ENCODE results near the gene ADPRM. TPM values are rescaled to one million over a fixed set of nuclear protein-coding genes. Genes with fewer than 3 reads are reported as not detected.

The ADPRM gene
- total RNA-seq, 1 experiment from 2014 or later: 7.9 TPM

- ChIA-PET CTCF (interaction anchor here (1.6 kb wide), 1 partner anchor 110 kb away, joined by 3 read pairs; no protein-coding TSS in a partner anchor), RAD21 (ENCODE audit: low non-redundant PET in 1 of 2, low total read pairs in 2 of 2, uncharacterized antibody in 2 of 2, unreplicated experiment in 2 of 2) (no interaction called here)
These were observed 37.9 kb downstream of the ADPRM start for GRCh38 chr17:10735251-10735650.

More at GRCh38 chr17:10735251-10735650, 37.9 kb downstream of the ADPRM start:
- no peak overlapping the region for H3K4me2 ChIP-seq (ENCODE audit: low read length)
- TF ChIP-seq TCF7L2 (IDR thresholded peaks at IDR 0.05; ENCODE audit: borderline replicate concordance, extremely low read depth, insufficient read depth, insufficient read length): no peak
- no peak for TF ChIP-seq CBX3 (IDR thresholded peaks at IDR 0.05; ENCODE audit: low read depth)
- TF ChIP-seq, protein P1, sequence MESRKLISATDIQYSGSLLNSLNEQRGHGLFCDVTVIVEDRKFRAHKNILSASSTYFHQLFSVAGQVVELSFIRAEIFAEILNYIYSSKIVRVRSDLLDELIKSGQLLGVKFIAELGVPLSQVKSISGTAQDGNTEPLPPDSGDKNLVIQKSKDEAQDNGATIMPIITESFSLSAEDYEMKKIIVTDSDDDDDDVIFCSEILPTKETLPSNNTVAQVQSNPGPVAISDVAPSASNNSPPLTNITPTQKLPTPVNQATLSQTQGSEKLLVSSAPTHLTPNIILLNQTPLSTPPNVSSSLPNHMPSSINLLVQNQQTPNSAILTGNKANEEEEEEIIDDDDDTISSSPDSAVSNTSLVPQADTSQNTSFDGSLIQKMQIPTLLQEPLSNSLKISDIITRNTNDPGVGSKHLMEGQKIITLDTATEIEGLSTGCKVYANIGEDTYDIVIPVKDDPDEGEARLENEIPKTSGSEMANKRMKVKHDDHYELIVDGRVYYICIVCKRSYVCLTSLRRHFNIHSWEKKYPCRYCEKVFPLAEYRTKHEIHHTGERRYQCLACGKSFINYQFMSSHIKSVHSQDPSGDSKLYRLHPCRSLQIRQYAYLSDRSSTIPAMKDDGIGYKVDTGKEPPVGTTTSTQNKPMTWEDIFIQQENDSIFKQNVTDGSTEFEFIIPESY (IDR thresholded peaks at IDR 0.05; ENCODE audit: extremely low read depth, insufficient replicate concordance, low read length): no peak
- TF ChIP-seq POLR2AphosphoS5 (IDR thresholded peaks at IDR 0.05; ENCODE audit: low read depth, low read length): no peak
- TF ChIP-seq YY1 (IDR thresholded peaks at IDR 0.05; ENCODE audit: extremely low read depth, insufficient replicate concordance, low read depth, low read length): no peak
- TF ChIP-seq FOSL1 (IDR thresholded peaks at IDR 0.05; ENCODE audit: low read depth): no peak
- no peak for TF ChIP-seq ELF1 (IDR thresholded peaks at IDR 0.05; ENCODE audit: borderline replicate concordance, low read depth)
- no peak for TF ChIP-seq SP1 (IDR thresholded peaks at IDR 0.05; ENCODE audit: low read depth)
- no peak for TF ChIP-seq SIN3A (IDR thresholded peaks at IDR 0.05; ENCODE audit: low read depth)
- no peak for TF ChIP-seq CEBPB (IDR thresholded peaks at IDR 0.05; ENCODE audit: low read depth)
- TF ChIP-seq, protein P2, sequence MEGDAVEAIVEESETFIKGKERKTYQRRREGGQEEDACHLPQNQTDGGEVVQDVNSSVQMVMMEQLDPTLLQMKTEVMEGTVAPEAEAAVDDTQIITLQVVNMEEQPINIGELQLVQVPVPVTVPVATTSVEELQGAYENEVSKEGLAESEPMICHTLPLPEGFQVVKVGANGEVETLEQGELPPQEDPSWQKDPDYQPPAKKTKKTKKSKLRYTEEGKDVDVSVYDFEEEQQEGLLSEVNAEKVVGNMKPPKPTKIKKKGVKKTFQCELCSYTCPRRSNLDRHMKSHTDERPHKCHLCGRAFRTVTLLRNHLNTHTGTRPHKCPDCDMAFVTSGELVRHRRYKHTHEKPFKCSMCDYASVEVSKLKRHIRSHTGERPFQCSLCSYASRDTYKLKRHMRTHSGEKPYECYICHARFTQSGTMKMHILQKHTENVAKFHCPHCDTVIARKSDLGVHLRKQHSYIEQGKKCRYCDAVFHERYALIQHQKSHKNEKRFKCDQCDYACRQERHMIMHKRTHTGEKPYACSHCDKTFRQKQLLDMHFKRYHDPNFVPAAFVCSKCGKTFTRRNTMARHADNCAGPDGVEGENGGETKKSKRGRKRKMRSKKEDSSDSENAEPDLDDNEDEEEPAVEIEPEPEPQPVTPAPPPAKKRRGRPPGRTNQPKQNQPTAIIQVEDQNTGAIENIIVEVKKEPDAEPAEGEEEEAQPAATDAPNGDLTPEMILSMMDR (IDR thresholded peaks at IDR 0.05 in 2 of 3, conservative IDR thresholded peaks at IDR 0.05 in 1 of 3; ENCODE audit: borderline replicate concordance in 1 of 3, insufficient read depth in 1 of 3, low read depth in 2 of 3, low read length in 2 of 3): no peak
- no peak for TF ChIP-seq EZH2phosphoT487 (IDR thresholded peaks at IDR 0.05; ENCODE audit: borderline replicate concordance)
- no peak for TF ChIP-seq EGR1 (IDR thresholded peaks at IDR 0.05; ENCODE audit: low read depth)
- TF ChIP-seq MAX (IDR thresholded peaks at IDR 0.05): no peak
- TF ChIP-seq EZH2 (IDR thresholded peaks at IDR 0.05): no peak
- no peak for TF ChIP-seq RAD21 (IDR thresholded peaks at IDR 0.05; ENCODE audit: low read depth)
- TF ChIP-seq, protein P3, sequence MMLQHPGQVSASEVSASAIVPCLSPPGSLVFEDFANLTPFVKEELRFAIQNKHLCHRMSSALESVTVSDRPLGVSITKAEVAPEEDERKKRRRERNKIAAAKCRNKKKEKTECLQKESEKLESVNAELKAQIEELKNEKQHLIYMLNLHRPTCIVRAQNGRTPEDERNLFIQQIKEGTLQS (IDR thresholded peaks at IDR 0.05): no peak
- TF ChIP-seq, protein P4, sequence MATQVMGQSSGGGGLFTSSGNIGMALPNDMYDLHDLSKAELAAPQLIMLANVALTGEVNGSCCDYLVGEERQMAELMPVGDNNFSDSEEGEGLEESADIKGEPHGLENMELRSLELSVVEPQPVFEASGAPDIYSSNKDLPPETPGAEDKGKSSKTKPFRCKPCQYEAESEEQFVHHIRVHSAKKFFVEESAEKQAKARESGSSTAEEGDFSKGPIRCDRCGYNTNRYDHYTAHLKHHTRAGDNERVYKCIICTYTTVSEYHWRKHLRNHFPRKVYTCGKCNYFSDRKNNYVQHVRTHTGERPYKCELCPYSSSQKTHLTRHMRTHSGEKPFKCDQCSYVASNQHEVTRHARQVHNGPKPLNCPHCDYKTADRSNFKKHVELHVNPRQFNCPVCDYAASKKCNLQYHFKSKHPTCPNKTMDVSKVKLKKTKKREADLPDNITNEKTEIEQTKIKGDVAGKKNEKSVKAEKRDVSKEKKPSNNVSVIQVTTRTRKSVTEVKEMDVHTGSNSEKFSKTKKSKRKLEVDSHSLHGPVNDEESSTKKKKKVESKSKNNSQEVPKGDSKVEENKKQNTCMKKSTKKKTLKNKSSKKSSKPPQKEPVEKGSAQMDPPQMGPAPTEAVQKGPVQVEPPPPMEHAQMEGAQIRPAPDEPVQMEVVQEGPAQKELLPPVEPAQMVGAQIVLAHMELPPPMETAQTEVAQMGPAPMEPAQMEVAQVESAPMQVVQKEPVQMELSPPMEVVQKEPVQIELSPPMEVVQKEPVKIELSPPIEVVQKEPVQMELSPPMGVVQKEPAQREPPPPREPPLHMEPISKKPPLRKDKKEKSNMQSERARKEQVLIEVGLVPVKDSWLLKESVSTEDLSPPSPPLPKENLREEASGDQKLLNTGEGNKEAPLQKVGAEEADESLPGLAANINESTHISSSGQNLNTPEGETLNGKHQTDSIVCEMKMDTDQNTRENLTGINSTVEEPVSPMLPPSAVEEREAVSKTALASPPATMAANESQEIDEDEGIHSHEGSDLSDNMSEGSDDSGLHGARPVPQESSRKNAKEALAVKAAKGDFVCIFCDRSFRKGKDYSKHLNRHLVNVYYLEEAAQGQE (IDR thresholded peaks at IDR 0.05; ENCODE audit: low read depth): no peak
- no peak for TF ChIP-seq POLR2A (IDR thresholded peaks at IDR 0.05; ENCODE audit: borderline replicate concordance, extremely low read depth, insufficient read depth, insufficient read length)
- H2AFZ ChIP-seq (ENCODE audit: low read depth, low read length, poor library complexity, severe bottlenecking): no peak overlapping the region
- H4K20me1 ChIP-seq (ENCODE audit: insufficient read depth): no peaks in the 10 kb centered on the region
- no peaks in the 10 kb centered on the region for H3K9me2 ChIP-seq (ENCODE audit: insufficient read depth)
- no peaks in the 10 kb centered on the region for H3K36me3 ChIP-seq (ENCODE audit: control insufficient read depth in 1 of 2, insufficient read depth in 2 of 2, low read length in 2 of 2)
- H3K27ac ChIP-seq (ENCODE audit: low read depth, low read length): no peak overlapping the region
- intact Hi-C loops (cut with micrococcal nuclease): loop anchor here (5.0 kb wide), 2 partner anchors 907 to 1252 kb away; no protein-coding TSS in a partner anchor
- DNase-seq (ENCODE audit: low read depth, low spot score) (no peak), ATAC-seq (no peak)
- no peaks in the 10 kb centered on the region for H3K4me1 ChIP-seq (ENCODE audit: control insufficient read depth in 1 of 2, insufficient read depth in 2 of 2, low read length in 2 of 2)
- no peaks in the 10 kb centered on the region for H3K79me2 ChIP-seq (ENCODE audit: insufficient read depth, low read length)
- POLR2A ChIA-PET: no interaction called here
- H3K9me3 ChIP-seq (ENCODE audit: control insufficient read depth in 1 of 2, insufficient read depth in 1 of 2, low read depth in 1 of 2, low read length in 2 of 2): no peaks in the 10 kb centered on the region
- H3K27me3 ChIP-seq (ENCODE audit: insufficient read depth, low read length): peaks cover 11% of the 10 kb centered on the region; the same call in 1 of the 2 replicates
- H3K9ac ChIP-seq (ENCODE audit: low read length): no peak overlapping the region
- H3K4me3 ChIP-seq (replicated peaks in 1 of 2; ENCODE audit: low read depth in 1 of 2, low read length in 2 of 2): no peak overlapping the region
- BruUV-seq (replicated peaks): no TSS peak
